MV-4-11 (cell line): ENCODE measurements around the gene TMEFF2.
A peak's percentile ranks its signal among the peaks of the same experiment; 100 is the strongest.

ENCODE experiments used
- DNase-seq: peaks from one replicate; lab custom pipeline; 2025; lab: John Stamatoyannopoulos, UW

The TMEFF2 gene

DNA sequence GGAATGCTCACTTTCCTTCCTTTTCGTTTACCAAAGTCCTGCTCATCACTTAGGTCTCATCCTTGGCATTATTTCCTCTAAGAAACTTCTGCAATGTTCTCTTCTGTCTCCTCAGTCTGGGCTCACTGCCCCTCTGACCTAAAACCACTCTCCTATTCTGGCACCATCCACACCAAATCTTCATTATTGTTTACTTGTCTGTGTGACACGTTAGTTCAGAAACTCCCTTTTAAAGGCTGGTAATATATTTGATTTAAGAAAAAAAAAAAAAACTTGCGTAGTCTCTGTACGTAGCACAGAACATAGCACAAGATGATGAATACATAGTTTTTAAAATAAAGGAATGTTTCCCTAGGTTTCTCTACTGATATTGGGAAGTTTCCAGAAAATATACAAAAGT lies 229.0 kb downstream of the TMEFF2 start:
- DNase-seq: no peak

DNA sequence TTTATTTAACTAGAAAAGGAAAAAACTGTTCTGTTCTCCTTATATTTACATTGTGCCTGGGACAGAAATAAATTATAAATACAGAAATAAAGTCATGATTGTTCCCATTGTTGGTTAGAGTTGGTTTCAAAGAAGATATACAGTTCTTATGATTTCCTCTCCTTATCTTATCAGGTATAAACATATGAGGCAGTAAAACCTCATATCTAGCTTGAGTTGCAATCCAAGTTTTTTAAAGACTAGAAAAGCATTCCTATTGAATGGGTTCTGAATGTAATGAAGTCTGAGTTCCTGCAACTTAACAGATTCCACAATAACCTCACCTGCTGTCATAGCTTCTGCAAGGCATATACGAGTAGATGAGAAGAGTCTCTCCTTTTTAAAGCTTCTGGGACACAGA lies 233.2 kb downstream of the TMEFF2 start:
- no peak for DNase-seq

DNA sequence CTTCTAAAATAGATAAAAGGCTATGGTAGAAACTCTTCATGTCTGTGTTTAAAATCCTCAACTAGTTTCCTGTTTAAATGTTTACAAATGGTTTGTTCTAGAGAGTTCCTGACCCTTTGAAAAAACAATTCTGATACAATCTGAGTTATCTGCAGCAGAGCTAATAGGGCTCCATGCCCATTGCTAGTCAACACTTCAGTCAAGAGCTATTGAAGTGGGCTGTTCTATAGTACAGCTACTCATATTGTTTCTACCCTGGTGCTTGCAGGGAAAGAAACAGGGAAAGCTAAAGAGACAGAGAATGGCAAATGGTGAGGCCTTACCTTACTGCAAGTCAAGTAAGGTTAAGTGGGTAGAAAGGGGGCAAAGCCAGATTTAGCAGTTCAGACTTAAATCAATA lies 235.5 kb downstream of the TMEFF2 start:
- DNase-seq: no peak

DNA sequence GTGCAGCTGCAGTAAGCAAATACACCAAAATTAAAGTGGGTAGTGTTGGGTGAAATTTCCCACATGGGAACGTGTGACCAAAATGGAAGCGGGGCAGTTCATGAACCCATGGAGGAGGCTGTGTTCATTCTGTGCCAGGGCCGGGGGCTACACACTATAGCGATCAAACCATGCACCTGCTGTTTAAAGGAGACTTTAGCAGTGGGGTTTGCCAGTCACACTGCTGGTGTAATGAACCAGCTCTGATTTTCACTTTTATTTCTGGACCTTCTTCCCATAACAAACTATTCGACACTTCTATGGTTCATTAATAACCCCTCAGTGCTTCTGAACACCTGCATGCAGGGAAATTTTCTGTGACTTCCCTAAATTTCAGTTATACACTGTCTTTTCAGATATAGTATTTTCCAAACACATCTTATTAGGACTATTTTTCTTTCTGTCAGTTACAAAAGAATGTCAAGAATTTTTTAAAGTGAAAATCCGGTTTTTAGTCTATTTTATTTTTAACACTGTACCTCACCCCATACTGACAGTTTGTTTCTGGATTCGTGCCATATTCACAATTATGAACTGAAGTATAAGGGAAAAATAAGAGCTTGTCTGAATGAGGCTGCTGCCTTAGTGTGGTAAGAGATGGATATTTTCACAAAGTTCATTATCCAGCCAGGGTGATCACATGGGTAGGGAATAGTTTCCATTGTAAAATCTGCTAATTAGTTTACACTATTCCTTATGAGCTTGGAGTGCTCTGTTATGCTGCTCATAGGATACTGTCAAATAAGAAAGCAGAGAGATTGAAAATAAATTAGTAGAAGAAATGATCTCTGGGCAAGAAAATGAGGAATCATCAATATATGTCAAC lies 236.5 kb downstream of the TMEFF2 start:
- no peak for DNase-seq

DNA sequence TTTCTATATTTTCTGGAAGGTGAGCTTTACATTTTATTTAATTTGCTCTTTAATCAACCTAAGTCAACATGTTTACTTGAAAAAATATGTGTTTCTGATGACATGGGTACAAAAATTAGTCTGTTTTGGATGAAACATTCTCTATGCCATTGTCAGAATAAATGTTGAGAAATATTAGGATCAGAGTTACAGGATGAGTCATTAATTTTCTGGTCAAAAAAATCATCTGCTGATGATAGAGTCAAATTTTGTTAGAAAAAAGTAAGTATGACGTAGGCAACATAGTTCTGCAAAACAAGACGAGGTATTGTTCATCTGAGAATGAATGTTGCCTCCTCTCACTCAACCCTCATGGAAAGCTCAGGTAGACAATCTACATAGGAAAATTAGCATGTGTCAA lies 240.3 kb downstream of the TMEFF2 start:
- no peak for DNase-seq

DNA sequence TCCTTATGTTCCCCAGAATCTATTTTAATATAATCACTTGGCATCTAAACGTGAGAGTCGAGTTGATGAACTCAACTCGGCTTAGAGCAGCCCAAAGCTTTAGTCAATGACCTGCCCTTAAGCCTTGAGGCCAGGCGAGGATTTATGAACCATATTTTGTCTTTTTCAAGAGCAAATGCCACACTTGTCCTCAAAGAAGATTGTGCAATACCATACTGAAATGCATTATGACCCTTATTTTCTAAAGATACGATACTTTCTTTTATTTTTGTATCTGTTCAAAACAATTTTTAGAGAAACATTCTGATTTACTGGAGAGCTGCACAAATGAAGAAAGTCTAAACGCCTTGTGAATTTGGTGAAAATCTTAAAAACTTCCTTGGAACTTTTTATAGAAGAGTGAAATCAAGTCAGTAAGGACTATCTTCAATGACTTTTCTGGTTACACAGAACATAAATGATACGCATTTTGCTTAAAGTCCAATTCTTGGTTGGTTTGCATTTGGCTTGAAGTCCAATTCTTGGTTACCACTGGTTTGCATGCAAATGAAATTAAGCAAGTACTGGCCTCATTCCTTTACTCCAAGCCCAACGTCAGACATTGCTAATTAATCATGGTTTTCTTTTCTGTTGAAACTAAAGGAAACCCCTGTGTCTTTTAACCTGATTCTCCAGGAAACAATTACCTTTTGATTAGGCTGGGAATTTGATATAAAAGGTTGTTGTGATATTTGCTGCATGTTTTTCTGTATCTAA lies 242.0 kb downstream of the TMEFF2 start:
- no peak for DNase-seq

DNA sequence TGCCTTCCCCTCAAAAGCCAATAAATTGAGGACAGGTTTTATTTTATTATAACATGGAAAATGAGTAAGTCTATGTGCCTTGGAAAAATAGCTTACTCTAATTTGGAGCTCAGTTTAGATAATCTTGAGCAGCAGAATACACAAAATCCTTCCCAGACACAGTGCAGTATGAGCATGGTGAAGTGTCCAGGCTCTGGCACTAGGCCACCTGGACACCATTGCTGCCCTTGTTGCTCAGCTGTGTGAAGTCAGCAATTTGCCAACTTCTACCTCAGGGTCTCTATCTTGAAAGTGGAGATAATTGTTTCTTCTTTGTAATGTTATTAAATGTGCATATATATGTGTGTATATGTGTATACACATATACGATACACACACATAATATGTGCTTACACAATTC lies 242.9 kb downstream of the TMEFF2 start:
- no peak for DNase-seq

DNA sequence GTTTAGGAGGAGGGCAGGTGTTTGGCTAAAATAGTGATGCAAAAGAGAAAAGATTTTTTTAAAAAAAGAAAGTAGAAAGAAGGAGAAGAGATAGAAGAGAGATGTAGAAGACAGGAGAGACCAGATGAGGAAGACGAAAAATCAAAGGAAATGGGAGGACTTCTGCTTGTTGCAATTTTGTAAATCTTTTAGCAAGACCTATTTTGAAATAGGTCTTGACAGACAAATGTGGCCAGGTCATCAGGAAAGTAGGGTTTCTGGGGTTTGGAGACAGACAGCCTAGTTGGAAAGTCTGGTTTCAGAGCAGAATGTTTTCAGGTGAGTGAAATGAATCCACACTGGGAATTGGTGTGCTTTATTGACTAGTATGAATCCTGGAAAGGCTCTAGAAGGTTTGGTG lies 243.4 kb downstream of the TMEFF2 start:
- DNase-seq: no peak

DNA sequence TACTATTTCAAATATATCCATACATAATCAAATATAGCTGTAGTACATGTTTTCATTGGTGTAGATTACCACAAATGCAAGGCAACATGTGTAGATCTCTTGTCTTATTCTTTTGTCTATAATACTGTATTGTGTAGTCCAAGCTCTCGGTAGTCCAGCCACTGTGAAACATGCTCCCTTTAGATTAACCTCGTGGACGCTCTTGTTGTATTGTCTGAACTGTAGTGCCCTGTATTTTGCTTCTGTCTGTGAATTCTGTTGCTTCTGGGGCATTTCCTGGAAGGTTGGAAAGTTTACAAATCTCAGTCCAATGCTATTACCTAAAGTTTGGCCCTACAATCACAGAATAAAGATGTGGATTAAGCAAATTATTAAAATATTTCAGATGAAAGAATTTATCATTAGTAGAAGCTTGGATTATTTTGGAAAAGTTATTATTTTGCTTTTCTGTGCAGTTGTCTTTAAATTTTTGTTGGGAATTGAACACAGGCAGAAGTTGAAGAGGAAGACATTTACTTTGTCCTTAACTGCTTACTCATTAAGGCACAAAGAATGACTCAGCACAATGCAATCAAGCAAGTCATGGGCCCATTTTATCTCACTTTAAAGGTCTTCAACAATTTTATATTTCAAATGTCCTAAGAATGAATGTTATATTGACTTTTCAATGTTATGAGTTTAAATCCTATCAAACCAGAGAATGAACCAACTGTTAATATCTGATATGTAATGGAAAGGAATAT lies 244.4 kb downstream of the TMEFF2 start:
- DNase-seq: no peak

DNA sequence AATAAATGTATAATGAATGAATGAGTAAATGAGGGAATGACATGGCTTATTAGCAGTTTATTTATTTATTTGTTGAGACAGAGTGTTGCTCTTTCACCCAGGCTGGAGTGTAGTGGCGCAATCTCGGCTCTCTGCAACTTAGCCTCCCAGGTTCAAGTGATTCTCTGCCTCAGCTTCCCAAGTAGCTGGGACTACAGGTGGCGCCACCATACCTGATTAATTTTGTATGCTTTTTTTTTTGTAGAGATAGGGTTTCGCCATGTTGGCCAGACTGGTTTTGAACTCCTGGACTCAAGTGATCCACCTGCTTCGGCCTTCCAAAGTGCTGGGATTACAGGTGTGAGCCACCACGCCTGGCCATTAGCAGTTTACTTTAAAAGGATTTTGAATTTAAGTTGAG lies 247.5 kb downstream of the TMEFF2 start:
- DNase-seq: no peak

DNA sequence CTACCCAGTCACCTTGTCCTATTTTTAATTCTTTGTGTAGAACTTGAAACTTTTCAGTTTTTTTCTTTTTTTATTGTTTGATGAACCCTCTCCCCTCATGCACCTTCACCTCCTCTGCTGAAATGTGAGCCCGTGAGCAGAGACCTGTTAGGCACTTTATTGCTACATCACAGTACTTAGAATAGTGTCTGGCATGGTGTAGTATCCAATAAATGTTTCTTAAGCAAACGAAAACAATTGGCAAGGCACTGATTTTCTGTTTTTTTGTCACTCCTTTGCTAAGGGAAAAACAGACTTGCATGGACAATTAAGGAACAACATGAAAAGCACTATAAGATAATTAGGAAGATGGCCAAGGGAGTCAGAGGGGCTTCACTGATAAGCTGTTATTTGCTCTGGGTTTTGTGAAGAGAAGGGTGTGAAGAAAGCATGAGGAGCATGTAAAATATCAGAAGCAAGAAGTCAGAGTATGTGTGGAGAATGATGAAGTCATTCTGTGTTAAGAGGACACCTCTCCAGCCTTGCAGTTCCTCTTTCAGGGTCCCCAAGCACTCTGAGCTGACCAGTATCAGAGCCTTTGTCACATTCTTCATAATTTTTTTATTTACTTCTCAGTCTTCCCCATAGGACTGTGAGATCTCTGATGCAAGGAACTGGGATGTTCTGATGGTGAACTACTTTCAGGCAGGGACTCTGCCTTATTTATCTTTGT lies 248.1 kb downstream of the TMEFF2 start:
- DNase-seq: peak; percentile 17

DNA sequence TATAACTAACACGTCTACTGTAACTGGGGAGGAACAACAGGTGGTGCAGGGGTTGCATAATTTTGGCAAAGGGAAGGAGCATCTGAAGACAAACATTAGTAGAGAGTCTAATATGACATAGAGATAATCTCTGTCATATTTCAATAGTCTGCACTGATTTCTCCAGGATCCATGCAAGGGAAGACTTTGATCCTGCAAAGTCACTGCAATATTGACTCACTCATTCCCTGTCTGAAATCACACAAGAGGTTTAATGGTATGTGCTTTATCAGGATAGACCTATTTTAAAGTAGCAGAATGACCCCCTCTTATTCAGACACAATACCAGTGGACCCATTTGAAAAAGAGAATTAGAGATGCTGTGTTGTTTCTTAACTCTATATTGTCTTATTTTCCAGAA lies 249.1 kb downstream of the TMEFF2 start:
- DNase-seq: no peak

DNA sequence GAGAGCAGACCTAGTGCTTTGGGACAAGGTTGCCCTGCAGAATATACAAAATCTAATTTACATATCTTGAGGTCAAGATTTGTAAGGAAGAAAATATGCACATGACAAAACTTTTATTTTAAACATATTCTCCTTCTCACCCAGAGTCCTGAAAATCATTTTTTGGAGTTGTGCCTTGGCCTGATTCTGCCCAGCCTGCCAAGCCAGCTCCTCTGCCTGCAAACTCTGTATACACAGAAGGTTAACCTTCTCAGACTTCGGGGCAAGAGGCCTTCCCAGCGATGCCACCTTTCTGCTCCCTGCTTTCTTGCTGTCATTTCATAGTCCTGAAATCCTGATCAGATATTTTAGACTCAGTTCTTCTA lies 252.0 kb downstream of the TMEFF2 start:
- DNase-seq: no peak

DNA sequence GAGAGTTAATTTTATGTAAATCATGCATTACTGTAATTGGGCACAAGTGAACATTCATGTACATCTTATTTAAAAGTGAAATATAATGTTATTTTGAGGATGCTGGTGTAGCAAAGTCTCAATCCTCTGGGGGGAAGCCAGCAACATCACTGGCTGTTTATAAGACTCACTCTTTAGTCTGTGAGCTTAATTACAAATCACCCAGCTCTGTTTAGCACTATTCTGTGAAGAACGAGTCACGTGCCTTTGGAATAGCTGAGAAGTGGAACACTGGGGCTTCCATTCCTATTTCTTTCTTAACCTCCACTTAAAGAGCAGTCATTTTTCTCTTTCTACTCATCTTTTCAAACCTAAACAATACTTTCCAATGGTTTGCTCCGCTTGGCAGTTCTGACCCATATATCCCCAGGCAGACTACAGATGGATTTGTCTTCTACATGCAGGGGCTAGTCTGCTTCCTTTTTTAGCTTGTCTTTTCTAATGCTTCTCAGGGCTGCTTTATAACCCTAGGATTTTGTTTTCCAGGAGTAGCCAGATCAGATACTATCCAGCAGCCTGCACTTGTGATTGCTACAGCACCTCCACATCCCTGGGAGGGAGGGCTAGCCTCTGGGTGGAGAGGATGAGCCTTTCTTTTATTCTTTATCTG lies 252.5 kb downstream of the TMEFF2 start:
- DNase-seq: no peak

DNA sequence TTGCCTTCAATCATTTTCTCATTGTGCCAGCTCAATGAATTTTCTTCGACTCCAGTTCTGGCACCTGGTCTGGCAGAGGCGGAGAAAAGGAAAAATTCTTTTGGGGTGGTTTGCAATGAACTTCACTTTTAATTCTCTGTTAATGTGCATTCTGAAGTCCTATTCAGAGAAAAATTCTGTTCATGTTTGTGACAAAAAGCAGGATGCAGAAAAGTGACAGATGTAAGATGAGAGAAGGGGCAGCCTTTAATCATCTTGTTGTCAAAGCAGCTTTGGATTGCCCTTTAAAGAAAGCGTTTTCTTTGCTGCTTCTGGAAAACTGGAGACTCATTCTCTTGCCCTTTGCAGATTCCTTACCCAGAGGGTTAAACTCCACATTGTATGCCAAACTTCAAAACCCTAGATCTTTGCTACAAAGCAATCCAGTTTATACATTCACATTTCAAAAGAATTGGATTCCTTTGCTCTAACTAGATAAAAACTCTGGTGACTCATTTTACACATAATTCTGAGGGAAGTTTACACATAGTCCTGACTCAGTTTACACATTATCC lies 253.3 kb downstream of the TMEFF2 start:
- no peak for DNase-seq

DNA sequence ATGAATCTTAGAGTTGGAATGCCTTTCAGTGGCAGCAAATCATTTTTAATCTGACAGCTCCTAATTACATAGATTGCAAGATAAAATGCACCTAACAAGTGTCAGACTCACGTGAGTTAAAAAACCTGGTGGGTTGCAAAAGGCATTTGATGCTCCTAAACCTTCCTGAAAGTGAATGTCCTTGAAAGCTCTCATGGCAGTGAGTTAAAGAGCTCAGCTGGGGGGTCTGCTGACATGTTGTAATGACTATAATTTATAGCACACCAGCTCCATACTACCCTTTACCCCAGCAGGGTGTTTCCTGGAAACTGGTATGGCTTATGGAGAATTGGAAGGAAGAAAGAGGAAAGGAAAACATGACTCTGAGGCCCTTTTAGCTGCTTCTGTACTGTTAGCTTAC lies 256.0 kb downstream of the TMEFF2 start:
- DNase-seq: no peak

DNA sequence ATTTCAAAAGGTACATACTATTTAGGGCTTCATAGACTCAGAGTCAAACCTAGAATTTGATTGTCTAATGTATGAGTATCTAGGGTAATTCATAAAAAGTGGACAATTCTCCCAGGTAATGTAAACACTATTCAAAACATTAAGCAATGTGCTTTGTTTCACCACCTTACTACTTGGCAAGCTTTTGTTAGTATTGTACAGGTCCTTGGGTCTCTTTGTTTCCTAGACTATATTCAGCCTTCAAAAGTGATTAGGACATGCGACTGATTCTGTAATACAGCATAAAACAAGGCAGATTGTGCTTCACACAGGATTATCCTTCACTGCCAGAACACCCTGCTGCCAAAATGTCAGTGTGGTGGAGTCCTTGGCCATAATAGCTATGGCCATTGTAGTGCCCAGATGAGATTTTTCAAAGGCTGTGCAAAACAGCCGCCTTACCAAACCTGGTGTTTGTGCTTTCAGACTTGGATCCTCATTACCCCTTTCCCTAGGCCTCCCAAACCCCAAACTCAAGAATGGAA lies 257.8 kb downstream of the TMEFF2 start:
- no peak for DNase-seq

DNA sequence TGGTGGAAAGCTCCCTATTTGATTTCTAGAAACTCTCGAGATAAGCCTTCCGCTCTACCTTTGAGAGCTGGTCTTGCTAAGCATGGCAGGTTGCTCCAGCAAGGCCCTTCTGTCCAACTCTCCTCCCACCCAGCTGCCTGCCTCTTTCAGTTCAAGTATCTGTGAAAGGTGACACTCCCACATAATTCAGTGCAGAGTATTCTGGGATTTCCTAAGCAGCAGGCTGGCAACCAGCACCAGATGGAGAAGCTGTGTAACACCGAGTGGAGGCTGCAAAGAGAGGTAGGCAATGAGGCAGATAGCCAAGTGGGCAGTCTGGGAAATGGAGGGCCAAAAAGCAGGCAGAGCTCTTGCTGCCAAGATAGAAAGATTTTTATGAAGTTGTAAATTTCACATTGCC lies 259.5 kb downstream of the TMEFF2 start:
- no peak for DNase-seq

DNA sequence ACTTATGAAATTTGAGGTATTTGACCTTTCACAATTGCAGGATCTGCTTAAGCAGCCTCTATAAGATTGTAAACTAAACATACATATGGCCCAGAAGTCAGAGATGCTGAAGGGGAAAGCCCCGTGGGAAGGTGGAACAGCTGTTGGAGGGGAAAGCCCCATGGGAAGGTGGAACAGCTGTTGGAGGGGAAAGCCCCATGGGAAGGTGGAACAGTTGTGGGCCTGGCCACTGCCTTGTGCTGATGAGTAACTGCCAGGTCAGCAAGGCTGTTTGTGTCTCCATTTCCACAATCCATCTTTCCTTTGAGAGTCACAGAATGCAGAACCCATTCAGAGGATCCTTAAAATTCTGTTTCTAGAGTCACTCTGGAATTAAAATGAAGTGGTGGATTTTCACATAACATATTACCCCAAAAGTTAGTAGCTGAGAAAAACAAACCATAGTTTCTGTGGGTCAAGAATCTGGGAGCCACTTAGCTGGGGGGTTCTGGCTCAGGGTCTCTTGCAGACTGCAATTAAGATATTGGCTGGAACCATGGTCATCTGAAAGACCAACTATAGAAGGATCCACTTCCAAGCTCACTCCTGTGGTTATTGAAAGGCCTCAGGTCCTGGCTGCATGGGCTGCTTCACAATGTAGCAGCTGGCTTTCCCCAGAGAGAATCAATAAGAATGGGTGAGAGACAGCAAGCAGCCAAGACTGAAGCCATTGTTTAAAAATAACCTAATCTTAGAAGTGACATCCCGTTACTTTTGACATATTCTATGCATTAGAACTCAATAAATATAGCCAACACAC lies 261.2 kb downstream of the TMEFF2 start:
- DNase-seq: no peak

DNA sequence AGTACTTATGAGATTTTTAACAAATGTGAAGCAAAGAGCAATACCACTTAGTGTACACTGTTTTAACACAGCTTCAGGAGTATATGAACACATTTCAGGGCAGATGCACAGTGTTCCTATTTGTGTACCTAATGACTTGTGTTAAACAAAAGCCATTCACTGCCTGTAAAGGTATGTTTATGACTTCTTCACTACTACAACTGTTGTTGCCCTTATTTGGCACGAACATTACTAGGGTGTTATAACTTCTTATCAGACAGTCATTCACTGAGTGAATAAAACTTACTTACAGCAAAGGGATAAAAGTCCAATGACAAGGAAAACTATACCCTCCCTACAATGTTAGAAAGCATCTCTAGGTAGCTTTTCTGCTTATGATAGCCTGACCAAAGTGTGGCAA lies 262.4 kb downstream of the TMEFF2 start:
- DNase-seq: no peak
